Measurements from ENCODE around the gene C13orf42. TPM values are rescaled to one million over a fixed set of nuclear protein-coding genes. Genes with fewer than 3 reads are reported as not detected.

C13orf42 gene
- total and polyA plus RNA-seq, 10 of the 15 experiments (the other 5 are each of a cell fraction or from before 2014, with no cell fraction given): not detected

DNA sequence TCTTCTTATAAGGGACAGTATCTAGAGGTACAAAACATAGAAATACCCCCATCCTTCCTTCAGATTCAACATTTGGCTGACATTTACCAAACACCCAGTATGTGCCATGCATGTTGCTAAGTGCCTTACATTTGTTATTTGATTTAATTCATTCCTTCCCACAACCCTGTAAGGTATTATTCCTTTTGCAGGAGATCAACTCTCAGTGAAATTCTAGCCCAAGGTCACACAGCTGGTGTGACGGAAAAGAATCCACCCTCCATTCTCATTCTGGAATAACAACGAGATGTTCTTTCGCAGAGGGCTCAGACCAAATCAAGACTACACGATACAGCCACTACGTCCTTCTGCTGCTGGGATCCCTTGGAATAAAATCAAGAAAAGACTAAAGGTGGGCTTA lies 67.8 kb downstream of the C13orf42 start (continued):
- TF ChIP-seq CBX3 (IDR thresholded peaks at IDR 0.05; ENCODE audit: borderline replicate concordance, low read depth): no peak
- TF ChIP-seq, protein P1, sequence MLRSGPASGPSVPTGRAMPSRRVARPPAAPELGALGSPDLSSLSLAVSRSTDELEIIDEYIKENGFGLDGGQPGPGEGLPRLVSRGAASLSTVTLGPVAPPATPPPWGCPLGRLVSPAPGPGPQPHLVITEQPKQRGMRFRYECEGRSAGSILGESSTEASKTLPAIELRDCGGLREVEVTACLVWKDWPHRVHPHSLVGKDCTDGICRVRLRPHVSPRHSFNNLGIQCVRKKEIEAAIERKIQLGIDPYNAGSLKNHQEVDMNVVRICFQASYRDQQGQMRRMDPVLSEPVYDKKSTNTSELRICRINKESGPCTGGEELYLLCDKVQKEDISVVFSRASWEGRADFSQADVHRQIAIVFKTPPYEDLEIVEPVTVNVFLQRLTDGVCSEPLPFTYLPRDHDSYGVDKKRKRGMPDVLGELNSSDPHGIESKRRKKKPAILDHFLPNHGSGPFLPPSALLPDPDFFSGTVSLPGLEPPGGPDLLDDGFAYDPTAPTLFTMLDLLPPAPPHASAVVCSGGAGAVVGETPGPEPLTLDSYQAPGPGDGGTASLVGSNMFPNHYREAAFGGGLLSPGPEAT (IDR thresholded peaks at IDR 0.05; ENCODE audit: low read depth): no peak
- no peak for TF ChIP-seq TCF7 (IDR thresholded peaks at IDR 0.05; ENCODE audit: borderline replicate concordance)

DNA sequence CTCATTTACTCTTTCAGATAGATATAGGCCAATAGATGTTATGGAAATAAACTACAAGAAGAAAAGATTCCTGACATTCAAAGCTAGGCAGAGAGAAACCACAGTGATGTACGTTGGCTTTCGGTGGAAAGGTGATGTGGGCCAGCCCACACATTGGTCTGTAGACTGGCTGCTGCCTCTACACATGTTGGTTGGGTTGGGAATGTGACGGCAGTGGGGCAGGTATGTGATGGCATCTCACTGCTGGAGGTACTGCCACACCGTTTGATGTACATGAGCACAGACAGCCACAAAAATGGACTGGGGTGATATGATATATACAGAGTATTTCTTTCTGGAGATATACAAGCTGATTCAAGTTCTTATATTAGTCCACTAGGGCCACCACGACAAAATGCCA lies 69.4 kb downstream of the C13orf42 start:
- ChIA-PET CTCF (no interaction called here), POLR2A (no interaction called here), RAD21 (ENCODE audit: unreplicated experiment) (no interaction called here), SMC1A (ENCODE audit: uncharacterized antibody, unreplicated experiment) (no interaction called here)
- no TSS peak for BruUV-seq (replicated peaks)
- FAIRE-seq (no peak), ATAC-seq (no peak), DNase-seq (ENCODE audit: low read depth, low spot score) (no peak)
- WGBS (ENCODE audit: insufficient coverage, insufficient replicate concordance, low lambda C conversion rate, missing lambda C conversion rate): 48% methylated on average over 5 of the region's 5 CpGs
- no peaks in the 10 kb centered on the region for H3K36me3 ChIP-seq (ENCODE audit: control insufficient read depth in 2 of 2, insufficient read depth in 2 of 2, low read length in 1 of 2)
- no peaks in the 10 kb centered on the region for H3K9me3 ChIP-seq (replicated peaks; ENCODE audit: control insufficient read depth, insufficient read depth, low read length)
- H3K27ac ChIP-seq (ENCODE audit: control insufficient read depth, insufficient read depth): no peak overlapping the region
- no peaks in the 10 kb centered on the region; a peak in 1 of 4 replicates for H3K27me3 ChIP-seq (replicated peaks in 1 of 2; ENCODE audit: control insufficient read depth in 2 of 2, insufficient read depth in 2 of 2, low read length in 1 of 2)
- H3K4me3 ChIP-seq: no peak overlapping the region
- intact Hi-C loops (cut with micrococcal nuclease; ENCODE audit: unreplicated experiment) (no loop called here), in situ Hi-C loops (cut with MboI) (no loop called here)
- no peaks in the 10 kb centered on the region for H3K4me1 ChIP-seq (ENCODE audit: control insufficient read depth, insufficient read depth, low read length)
- H3K79me2 ChIP-seq (ENCODE audit: control insufficient read depth, insufficient read depth, low read length): no peaks in the 10 kb centered on the region
- H2AFZ ChIP-seq (ENCODE audit: control insufficient read depth, low read depth, low read length): no peak overlapping the region
- no peaks in the 10 kb centered on the region for H4K20me1 ChIP-seq (ENCODE audit: control insufficient read depth, insufficient read depth)
- H3K9ac ChIP-seq (ENCODE audit: control insufficient read depth, insufficient read depth, low read length): no peak overlapping the region
- H3K4me2 ChIP-seq (ENCODE audit: control insufficient read depth, insufficient read depth): no peak overlapping the region
- no peak for TF ChIP-seq SREBF2 (IDR thresholded peaks at IDR 0.05; ENCODE audit: low read length)
- TF ChIP-seq BCL11A (IDR thresholded peaks at IDR 0.05; ENCODE audit: low read depth, low read length): no peak
- no peak for TF ChIP-seq JUNB (IDR thresholded peaks at IDR 0.05)
- TF ChIP-seq EZH2 (IDR thresholded peaks at IDR 0.05; ENCODE audit: borderline replicate concordance, control insufficient read depth, low read depth, low read length): no peak
- no peak for TF ChIP-seq DPF2 (IDR thresholded peaks at IDR 0.05)
- no peak for TF ChIP-seq SUPT20H (IDR thresholded peaks at IDR 0.05; ENCODE audit: borderline replicate concordance, control insufficient read depth, low read depth, low read length)
- TF ChIP-seq, protein P2, sequence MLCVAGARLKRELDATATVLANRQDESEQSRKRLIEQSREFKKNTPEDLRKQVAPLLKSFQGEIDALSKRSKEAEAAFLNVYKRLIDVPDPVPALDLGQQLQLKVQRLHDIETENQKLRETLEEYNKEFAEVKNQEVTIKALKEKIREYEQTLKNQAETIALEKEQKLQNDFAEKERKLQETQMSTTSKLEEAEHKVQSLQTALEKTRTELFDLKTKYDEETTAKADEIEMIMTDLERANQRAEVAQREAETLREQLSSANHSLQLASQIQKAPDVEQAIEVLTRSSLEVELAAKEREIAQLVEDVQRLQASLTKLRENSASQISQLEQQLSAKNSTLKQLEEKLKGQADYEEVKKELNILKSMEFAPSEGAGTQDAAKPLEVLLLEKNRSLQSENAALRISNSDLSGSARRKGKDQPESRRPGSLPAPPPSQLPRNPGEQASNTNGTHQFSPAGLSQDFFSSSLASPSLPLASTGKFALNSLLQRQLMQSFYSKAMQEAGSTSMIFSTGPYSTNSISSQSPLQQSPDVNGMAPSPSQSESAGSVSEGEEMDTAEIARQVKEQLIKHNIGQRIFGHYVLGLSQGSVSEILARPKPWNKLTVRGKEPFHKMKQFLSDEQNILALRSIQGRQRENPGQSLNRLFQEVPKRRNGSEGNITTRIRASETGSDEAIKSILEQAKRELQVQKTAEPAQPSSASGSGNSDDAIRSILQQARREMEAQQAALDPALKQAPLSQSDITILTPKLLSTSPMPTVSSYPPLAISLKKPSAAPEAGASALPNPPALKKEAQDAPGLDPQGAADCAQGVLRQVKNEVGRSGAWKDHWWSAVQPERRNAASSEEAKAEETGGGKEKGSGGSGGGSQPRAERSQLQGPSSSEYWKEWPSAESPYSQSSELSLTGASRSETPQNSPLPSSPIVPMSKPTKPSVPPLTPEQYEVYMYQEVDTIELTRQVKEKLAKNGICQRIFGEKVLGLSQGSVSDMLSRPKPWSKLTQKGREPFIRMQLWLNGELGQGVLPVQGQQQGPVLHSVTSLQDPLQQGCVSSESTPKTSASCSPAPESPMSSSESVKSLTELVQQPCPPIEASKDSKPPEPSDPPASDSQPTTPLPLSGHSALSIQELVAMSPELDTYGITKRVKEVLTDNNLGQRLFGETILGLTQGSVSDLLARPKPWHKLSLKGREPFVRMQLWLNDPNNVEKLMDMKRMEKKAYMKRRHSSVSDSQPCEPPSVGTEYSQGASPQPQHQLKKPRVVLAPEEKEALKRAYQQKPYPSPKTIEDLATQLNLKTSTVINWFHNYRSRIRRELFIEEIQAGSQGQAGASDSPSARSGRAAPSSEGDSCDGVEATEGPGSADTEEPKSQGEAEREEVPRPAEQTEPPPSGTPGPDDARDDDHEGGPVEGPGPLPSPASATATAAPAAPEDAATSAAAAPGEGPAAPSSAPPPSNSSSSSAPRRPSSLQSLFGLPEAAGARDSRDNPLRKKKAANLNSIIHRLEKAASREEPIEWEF (IDR thresholded peaks at IDR 0.05; ENCODE audit: insufficient replicate concordance, low read depth, low read length): no peak
- TF ChIP-seq BMI1 (IDR thresholded peaks at IDR 0.05; ENCODE audit: borderline replicate concordance): no peak

Measured in GM12878 (cell line).